ENCODE data around the gene ATP2B2. TPM values are rescaled to one million over a fixed set of nuclear protein-coding genes. Genes with fewer than 3 reads are reported as not detected.

The ATP2B2 gene
- total RNA-seq, 1 experiment from 2014 or later = not detected

DNA sequence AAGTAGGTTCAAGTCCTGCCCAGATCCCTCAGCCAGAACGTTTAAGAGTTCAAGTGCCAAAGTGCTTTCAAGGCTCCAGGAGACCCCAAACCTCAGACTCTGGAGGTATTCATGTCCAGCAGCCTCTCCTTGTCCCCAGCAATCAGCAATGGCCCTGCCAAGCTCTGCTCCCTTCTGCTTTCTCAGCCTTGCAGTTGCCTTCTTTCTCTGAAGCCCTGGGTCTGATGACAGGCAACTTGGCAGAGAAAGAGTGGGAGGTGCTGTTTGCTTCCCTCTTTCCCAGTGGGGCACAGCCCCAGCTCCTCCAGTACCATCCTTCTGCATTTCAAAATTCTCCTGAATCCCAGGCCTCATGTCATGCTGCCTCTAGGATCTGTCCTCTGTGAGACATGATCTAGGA, 40.2 kb downstream of the ATP2B2 start:
- no peak for ATAC-seq
- TF ChIP-seq EZH2phosphoT487 (IDR thresholded peaks at IDR 0.05; ENCODE audit: borderline replicate concordance) (no peak), POLR2A (IDR thresholded peaks at IDR 0.05; ENCODE audit: borderline replicate concordance, extremely low read depth, insufficient read depth, insufficient read length) (no peak), SP1 (IDR thresholded peaks at IDR 0.05; ENCODE audit: low read depth) (no peak), CBX3 (IDR thresholded peaks at IDR 0.05; ENCODE audit: low read depth) (no peak), ATF3 (IDR thresholded peaks at IDR 0.05) (no peak), ELF1 (IDR thresholded peaks at IDR 0.05; ENCODE audit: borderline replicate concordance, low read depth) (no peak)
- Histone ChIP-seq H3K27ac (ENCODE audit: low read depth, low read length) (no peak overlapping the region), H3K4me1 (ENCODE audit: control insufficient read depth in 1 of 2, insufficient read depth in 2 of 2, low read length in 2 of 2) (no peaks in the 10 kb centered on the region), H3K36me3 (ENCODE audit: control insufficient read depth in 1 of 2, insufficient read depth in 2 of 2, low read length in 2 of 2) (no peaks in the 10 kb centered on the region), H3K27me3 (ENCODE audit: insufficient read depth, low read length) (peaks cover 46% of the 10 kb centered on the region), H3K9me3 (ENCODE audit: control insufficient read depth in 1 of 2, insufficient read depth in 1 of 2, low read depth in 1 of 2, low read length in 2 of 2) (no peaks in the 10 kb centered on the region), H3K4me2 (ENCODE audit: low read length) (no peak overlapping the region), H3K79me2 (ENCODE audit: insufficient read depth, low read length) (no peaks in the 10 kb centered on the region), H3K4me3 (replicated peaks in 1 of 2; ENCODE audit: low read depth in 1 of 2, low read length in 2 of 2) (no peak overlapping the region), H3K9me2 (ENCODE audit: insufficient read depth) (no peaks in the 10 kb centered on the region), H4K20me1 (ENCODE audit: insufficient read depth) (no peaks in the 10 kb centered on the region), H3K9ac (ENCODE audit: low read length) (no peak overlapping the region), H2AFZ (ENCODE audit: low read depth, low read length, poor library complexity, severe bottlenecking) (no peak overlapping the region)
- POLR2A ChIA-PET = no interaction called here
- CTCF ChIA-PET = no interaction called here
- intact Hi-C loops (cut with micrococcal nuclease) = no loop called here
- no TSS peak for BruUV-seq (replicated peaks)
- RAD21 ChIA-PET (ENCODE audit: low non-redundant PET in 1 of 2, low total read pairs in 2 of 2, uncharacterized antibody in 2 of 2, unreplicated experiment in 2 of 2) = no interaction called here
- no peak for DNase-seq (ENCODE audit: low read depth, low spot score)

DNA sequence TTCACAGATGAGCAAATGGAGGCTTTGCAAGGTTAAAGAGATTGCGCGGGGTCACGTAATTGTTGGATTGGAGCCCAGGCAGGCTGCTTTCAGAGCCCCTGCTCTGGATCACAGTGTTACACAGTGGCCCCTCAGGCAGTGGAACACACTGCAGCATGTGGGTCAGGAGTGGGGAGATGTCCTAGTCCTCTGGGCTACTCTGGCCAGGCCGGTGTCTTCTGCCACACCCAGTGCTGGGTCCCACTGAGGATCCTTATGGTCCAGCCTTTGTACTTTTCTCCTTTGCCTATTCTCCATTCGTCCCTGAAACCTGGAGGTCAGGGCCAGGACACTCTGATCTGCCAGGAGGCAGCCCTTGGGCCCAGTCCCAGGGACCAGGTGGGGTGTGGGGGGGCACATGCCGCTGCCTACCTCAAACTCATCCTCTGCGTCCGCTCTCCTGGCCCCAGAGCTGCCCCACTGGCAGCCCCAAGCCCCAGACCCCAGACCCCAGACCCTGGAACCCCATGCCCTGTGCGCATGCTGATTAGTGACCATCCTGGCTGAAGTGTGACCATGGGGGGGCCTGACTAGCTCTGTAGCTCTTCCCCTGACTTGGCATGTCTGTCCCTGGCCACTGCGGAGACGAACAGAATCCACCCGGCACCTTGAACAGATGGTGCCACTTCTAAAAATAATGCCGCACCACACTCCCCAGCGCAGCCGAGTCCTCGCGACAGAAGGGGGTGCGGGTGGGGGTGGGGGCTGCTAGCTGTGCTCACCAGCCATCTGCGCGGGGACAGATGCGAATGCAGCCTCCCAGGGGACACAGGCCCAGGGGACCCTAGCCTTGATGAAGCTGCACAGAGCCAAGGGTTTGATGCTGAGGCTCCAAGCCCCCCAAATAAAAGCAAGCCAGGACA, 41.6 kb downstream of the ATP2B2 start:
- ChIA-PET CTCF (no interaction called here), RAD21 (ENCODE audit: low non-redundant PET in 1 of 2, low total read pairs in 2 of 2, uncharacterized antibody in 2 of 2, unreplicated experiment in 2 of 2) (no interaction called here), POLR2A (no interaction called here)
- H3K79me2 ChIP-seq (ENCODE audit: insufficient read depth, low read length) = no peaks in the 10 kb centered on the region
- H3K27ac ChIP-seq (ENCODE audit: low read depth, low read length) = no peak overlapping the region
- no peaks in the 10 kb centered on the region for H3K9me3 ChIP-seq (ENCODE audit: control insufficient read depth in 1 of 2, insufficient read depth in 1 of 2, low read depth in 1 of 2, low read length in 2 of 2)
- ATAC-seq = no peak
- no peak overlapping the region for H2AFZ ChIP-seq (ENCODE audit: low read depth, low read length, poor library complexity, severe bottlenecking)
- H3K4me2 ChIP-seq (ENCODE audit: low read length) = no peak overlapping the region
- intact Hi-C loops (cut with micrococcal nuclease) = no loop called here
- H4K20me1 ChIP-seq (ENCODE audit: insufficient read depth) = no peaks in the 10 kb centered on the region
- no TSS peak for BruUV-seq (replicated peaks)
- DNase-seq (ENCODE audit: low read depth, low spot score) = no peak
- H3K36me3 ChIP-seq (ENCODE audit: control insufficient read depth in 1 of 2, insufficient read depth in 2 of 2, low read length in 2 of 2) = no peaks in the 10 kb centered on the region
- H3K9me2 ChIP-seq (ENCODE audit: insufficient read depth) = no peaks in the 10 kb centered on the region
- no peak overlapping the region for H3K9ac ChIP-seq (ENCODE audit: low read length)
- H3K27me3 ChIP-seq (ENCODE audit: insufficient read depth, low read length) = peaks cover 44% of the 10 kb centered on the region
- no peaks in the 10 kb centered on the region for H3K4me1 ChIP-seq (ENCODE audit: control insufficient read depth in 1 of 2, insufficient read depth in 2 of 2, low read length in 2 of 2)
- no peak overlapping the region for H3K4me3 ChIP-seq (replicated peaks in 1 of 2; ENCODE audit: low read depth in 1 of 2, low read length in 2 of 2)
- TF ChIP-seq, protein P1, sequence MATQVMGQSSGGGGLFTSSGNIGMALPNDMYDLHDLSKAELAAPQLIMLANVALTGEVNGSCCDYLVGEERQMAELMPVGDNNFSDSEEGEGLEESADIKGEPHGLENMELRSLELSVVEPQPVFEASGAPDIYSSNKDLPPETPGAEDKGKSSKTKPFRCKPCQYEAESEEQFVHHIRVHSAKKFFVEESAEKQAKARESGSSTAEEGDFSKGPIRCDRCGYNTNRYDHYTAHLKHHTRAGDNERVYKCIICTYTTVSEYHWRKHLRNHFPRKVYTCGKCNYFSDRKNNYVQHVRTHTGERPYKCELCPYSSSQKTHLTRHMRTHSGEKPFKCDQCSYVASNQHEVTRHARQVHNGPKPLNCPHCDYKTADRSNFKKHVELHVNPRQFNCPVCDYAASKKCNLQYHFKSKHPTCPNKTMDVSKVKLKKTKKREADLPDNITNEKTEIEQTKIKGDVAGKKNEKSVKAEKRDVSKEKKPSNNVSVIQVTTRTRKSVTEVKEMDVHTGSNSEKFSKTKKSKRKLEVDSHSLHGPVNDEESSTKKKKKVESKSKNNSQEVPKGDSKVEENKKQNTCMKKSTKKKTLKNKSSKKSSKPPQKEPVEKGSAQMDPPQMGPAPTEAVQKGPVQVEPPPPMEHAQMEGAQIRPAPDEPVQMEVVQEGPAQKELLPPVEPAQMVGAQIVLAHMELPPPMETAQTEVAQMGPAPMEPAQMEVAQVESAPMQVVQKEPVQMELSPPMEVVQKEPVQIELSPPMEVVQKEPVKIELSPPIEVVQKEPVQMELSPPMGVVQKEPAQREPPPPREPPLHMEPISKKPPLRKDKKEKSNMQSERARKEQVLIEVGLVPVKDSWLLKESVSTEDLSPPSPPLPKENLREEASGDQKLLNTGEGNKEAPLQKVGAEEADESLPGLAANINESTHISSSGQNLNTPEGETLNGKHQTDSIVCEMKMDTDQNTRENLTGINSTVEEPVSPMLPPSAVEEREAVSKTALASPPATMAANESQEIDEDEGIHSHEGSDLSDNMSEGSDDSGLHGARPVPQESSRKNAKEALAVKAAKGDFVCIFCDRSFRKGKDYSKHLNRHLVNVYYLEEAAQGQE (IDR thresholded peaks at IDR 0.05; ENCODE audit: low read depth) = no peak
- TF ChIP-seq CEBPB (IDR thresholded peaks at IDR 0.05; ENCODE audit: low read depth) (no peak), YY1 (IDR thresholded peaks at IDR 0.05; ENCODE audit: extremely low read depth, insufficient replicate concordance, low read depth, low read length) (no peak), CBX3 (IDR thresholded peaks at IDR 0.05; ENCODE audit: low read depth) (no peak), SIN3A (IDR thresholded peaks at IDR 0.05; ENCODE audit: low read depth) (no peak), EGR1 (IDR thresholded peaks at IDR 0.05; ENCODE audit: low read depth) (no peak), ZFX (IDR thresholded peaks at IDR 0.05) (no peak), ZBTB33 (IDR thresholded peaks at IDR 0.05; ENCODE audit: extremely low read depth, insufficient replicate concordance, low read length) (no peak), ELF1 (IDR thresholded peaks at IDR 0.05; ENCODE audit: borderline replicate concordance, low read depth) (no peak), SRF (IDR thresholded peaks at IDR 0.05; ENCODE audit: low read depth) (no peak)

All from HCT116 (cell line).